LNCaP clone FGC (cell line): ENCODE measurements around the gene PPARD.

ENCODE experiments used
- DNase-seq: peaks from one replicate; pipeline ENCODE4 v3.0.0-alpha.2; 2011; ENCODE audit warnings: low read depth
- H3K4me3 ChIP-seq: 2 replicates; pipeline ENCODE4 v1.5.1; 2011; ENCODE audit warnings: mild to moderate bottlenecking, low read depth, low read length, control low read depth
- CTCF ChIP-seq: IDR thresholded peaks from 2 replicates; pipeline ENCODE4 v1.5.1; 2012; ENCODE audit warnings: mild to moderate bottlenecking; ENCODE audit not compliant: control insufficient read depth, insufficient read depth; ENCODE audit errors: extremely low read depth

PPARD gene

GRCh38 chr6:35343835-35344550 is 1.6 kb downstream of the PPARD start:
- TF ChIP-seq CTCF = no peak
- DNase-seq = no peak
- H3K4me3 ChIP-seq = peak overlapping the region; percentile 80

GRCh38 chr6:35351422-35351821 is 9.1 kb downstream of the PPARD start:
- DNase-seq = no peak
- TF ChIP-seq CTCF = no peak
- no peak overlapping the region for H3K4me3 ChIP-seq

- no peak for TF ChIP-seq CTCF
- no peak for DNase-seq
- H3K4me3 ChIP-seq = no peak overlapping the region
These were observed 10.4 kb downstream of the PPARD start for GRCh38 chr6:35352735-35353134.

DNA sequence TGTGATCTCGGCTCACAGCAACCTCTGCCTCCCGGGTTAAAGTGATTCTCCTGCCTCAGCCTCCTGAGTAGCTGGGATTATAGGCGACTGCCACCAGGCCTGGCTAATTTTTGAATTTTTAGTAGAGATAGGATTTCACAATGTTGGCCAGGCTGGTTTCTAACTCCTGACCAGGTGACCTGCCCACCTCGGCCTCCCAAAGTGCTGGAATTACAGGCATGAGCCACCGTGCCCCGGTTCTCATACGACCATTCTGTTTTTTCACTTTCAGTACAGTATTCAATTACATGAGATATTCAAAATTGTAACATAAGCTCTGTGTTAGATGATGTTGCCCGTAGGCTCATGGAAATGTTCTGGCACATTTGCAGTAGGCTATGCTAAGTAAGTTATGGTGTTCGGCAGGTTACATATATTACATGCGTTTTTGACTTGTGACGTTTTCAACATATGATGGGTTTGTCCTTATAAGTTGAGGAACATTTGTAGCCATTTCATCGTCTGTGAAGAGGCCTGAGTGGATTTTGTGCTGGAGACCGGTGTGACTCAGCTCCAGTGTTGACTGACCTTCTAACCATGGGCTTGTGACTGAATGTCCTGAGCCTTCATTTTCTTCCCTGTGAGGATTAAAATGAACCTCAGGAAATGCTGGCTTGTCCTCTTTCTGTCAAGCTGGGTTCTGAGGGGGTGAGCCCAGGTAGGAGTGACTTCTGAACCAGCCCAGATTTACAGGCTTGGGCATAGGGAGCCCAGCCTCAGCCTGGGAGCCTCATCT is 12.2 kb downstream of the PPARD start:
- no peak overlapping the region for H3K4me3 ChIP-seq
- no peak for TF ChIP-seq CTCF
- DNase-seq = no peak

DNA sequence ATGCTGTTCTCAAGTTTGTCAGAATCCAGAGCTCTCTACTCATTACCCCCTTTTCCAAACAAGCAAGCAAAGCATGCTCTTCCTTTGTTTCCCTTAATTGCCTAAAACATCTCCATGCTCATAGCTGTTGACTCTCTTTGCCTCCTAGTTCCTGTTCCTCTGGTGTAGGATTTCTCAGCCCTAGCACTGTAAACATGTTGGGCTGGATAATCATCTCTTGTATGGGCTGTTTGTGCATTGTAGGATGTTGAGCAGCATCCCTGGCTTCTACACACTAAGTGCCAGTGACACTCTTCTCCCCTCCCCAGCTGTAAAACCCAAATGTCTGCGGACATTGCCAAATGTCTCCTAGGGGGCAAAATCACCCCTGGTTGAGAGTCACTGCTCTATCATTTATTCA is 14.0 kb downstream of the PPARD start:
- no peak for TF ChIP-seq CTCF
- no peak for DNase-seq
- H3K4me3 ChIP-seq = no peak overlapping the region

GRCh38 chr6:35357677-35358076 is 15.3 kb downstream of the PPARD start:
- no peak for DNase-seq
- TF ChIP-seq CTCF = no peak
- H3K4me3 ChIP-seq = no peak overlapping the region
